Coronary artery (tissue), 2 donors: ENCODE data around the gene SYT12.

Experiments
- DNase-seq: peaks from one replicate; pipeline ENCODE4 v3.0.0-alpha.2; 2017; ENCODE audit warnings: low spot score
- H3K27ac ChIP-seq, 2 donors: fragments of 200-600 bp; sonication (generic); one replicate each; pipeline ENCODE4 v1.5.1; 2016 to 2019
- H3K4me3 ChIP-seq: fragments of 200-600 bp; sonication (generic); 2 replicates; pipeline ENCODE4 v1.5.1; 2016; ENCODE audit warnings: mild to moderate bottlenecking, moderate library complexity
- TF ChIP-seq, protein P1 (sequence below): fragments of 200-600 bp; sonication (generic); IDR thresholded peaks from one replicate; pipeline ENCODE4 v1.5.1; 2019; ENCODE audit warnings: antibody characterized with exemption

SYT12 gene

DNA sequence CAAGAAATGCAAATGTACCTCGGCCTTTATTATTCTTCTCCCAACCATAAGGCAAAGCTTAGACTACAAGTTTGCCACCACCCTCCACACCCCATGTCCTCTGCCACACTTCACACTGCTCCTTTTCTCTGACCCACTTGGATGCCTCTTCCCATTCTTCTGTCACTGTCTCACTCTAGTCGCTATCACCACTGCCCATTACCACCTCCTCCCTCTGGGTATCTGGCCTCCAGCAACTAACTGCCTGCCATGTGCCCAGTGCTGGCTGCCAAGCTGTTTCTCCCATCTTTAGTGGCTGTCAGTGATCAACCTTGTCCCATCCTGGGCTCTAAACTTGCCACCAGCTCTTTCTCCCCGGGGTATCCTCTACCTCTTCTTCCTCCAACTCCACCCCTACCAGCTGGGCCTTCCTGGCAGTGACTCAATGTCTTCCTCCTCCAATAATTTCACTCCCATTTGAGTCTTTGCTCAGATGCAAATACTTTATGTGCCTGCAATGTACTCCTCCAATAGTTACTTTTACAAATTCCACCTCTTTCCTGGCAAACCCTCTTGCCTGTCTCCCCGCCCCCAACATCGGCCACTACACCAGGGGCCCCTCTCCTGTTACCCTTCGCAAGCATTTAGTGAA is 76.0 kb downstream of the SYT12 start:
- TF ChIP-seq, protein P1, sequence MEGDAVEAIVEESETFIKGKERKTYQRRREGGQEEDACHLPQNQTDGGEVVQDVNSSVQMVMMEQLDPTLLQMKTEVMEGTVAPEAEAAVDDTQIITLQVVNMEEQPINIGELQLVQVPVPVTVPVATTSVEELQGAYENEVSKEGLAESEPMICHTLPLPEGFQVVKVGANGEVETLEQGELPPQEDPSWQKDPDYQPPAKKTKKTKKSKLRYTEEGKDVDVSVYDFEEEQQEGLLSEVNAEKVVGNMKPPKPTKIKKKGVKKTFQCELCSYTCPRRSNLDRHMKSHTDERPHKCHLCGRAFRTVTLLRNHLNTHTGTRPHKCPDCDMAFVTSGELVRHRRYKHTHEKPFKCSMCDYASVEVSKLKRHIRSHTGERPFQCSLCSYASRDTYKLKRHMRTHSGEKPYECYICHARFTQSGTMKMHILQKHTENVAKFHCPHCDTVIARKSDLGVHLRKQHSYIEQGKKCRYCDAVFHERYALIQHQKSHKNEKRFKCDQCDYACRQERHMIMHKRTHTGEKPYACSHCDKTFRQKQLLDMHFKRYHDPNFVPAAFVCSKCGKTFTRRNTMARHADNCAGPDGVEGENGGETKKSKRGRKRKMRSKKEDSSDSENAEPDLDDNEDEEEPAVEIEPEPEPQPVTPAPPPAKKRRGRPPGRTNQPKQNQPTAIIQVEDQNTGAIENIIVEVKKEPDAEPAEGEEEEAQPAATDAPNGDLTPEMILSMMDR = no peak
- Histone ChIP-seq H3K27ac (no peak overlapping the region), H3K4me3 (no peak overlapping the region)
- no peak for DNase-seq

GRCh38 chr11:67099831-67100324 is 76.9 kb downstream of the SYT12 start:
- DNase-seq = no peak
- H3K4me3 ChIP-seq = no peak overlapping the region
- TF ChIP-seq, protein P1 = no peak
- H3K27ac ChIP-seq = no peak overlapping the region
